ENCODE data around the gene SF3B4.
A peak's percentile ranks its signal among the peaks of the same experiment; 100 is the strongest.

Gene SF3B4

DNA sequence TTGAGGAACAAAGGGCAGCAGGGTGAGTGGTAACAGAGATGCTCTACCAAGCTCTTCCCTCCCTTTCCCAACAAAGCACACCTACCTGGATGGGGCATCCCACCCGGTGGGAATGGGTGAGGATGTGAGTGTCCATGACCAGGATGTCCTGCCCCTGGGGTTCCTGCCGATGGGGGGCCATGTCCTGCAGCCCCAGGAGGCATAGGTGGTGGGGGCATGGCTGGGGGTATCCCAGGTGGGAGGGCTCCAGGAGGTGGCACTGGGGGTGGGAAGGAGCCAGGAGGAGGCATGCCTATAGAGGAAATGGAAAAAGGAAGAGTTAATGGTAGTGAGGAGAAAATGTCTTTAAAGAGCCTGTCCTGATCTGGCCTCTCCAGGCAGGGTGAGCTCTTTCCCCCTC lies 1.9 kb downstream of the SF3B4 start:
- no peak for DNase-seq (ENCODE audit: extremely low read depth, insufficient read length)
- Histone ChIP-seq H3K36me3 (ENCODE audit: control insufficient read depth, insufficient read depth, low read length) (peaks cover 21% of the 10 kb centered on the region), H3K4me3 (replicated peaks; ENCODE audit: low read depth, low read length) (no peak overlapping the region), H3K27me3 (replicated peaks; ENCODE audit: control insufficient read depth, insufficient read depth, low read length) (no peaks in the 10 kb centered on the region)
- TF ChIP-seq, protein P1, sequence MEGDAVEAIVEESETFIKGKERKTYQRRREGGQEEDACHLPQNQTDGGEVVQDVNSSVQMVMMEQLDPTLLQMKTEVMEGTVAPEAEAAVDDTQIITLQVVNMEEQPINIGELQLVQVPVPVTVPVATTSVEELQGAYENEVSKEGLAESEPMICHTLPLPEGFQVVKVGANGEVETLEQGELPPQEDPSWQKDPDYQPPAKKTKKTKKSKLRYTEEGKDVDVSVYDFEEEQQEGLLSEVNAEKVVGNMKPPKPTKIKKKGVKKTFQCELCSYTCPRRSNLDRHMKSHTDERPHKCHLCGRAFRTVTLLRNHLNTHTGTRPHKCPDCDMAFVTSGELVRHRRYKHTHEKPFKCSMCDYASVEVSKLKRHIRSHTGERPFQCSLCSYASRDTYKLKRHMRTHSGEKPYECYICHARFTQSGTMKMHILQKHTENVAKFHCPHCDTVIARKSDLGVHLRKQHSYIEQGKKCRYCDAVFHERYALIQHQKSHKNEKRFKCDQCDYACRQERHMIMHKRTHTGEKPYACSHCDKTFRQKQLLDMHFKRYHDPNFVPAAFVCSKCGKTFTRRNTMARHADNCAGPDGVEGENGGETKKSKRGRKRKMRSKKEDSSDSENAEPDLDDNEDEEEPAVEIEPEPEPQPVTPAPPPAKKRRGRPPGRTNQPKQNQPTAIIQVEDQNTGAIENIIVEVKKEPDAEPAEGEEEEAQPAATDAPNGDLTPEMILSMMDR (IDR thresholded peaks at IDR 0.05; ENCODE audit: insufficient read depth, low read length, poor library complexity, severe bottlenecking) = no peak

DNA sequence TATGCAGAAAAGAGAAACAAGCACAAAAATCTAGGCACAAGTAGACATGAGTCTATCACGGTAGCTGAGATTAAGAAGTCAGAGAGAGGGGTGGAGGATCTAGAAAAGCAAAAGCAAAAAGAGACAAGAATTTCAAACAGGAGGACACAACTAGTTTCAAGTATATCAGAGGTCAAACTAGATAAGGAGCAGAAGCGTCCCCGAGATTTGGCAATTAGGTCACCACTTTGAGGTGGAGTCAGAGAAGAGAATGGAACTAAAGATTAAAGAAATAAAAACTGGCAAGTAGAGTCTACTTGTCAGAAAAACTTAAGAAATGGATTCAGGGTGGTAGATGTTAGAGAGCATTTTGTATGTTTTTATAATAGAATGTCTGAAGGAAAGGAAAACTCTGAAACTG lies 2.3 kb downstream of the SF3B4 start:
- Histone ChIP-seq H3K4me3 (replicated peaks; ENCODE audit: low read depth, low read length) (no peak overlapping the region), H3K36me3 (ENCODE audit: control insufficient read depth, insufficient read depth, low read length) (peaks cover 21% of the 10 kb centered on the region), H3K27me3 (replicated peaks; ENCODE audit: control insufficient read depth, insufficient read depth, low read length) (no peaks in the 10 kb centered on the region)
- no peak for DNase-seq (ENCODE audit: extremely low read depth, insufficient read length)
- TF ChIP-seq, protein P1 (IDR thresholded peaks at IDR 0.05; ENCODE audit: insufficient read depth, low read length, poor library complexity, severe bottlenecking) = no peak

DNA sequence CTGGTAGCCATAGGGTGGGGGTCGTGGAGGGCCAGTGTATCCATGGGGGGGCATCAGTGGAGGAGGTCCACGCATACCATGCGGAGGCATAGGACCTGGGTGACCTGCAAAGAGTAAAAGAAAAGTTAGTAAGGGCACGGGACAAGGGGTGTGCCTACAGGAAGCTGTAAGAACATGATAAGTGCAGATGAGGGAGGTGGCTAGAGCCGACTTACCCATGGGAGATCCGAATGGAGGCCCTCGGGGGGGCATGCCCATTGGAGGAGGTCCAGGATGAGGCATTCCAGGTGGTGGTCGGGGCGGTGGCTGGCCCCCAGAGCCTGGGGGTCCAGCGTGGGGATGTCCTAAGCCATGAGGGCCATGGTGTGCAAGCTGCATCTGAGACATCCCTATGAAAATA lies 4.0 kb downstream of the SF3B4 start:
- H3K36me3 ChIP-seq (ENCODE audit: control insufficient read depth, insufficient read depth, low read length) = peaks cover 21% of the 10 kb centered on the region
- no peak overlapping the region for H3K4me3 ChIP-seq (replicated peaks; ENCODE audit: low read depth, low read length)
- no peaks in the 10 kb centered on the region for H3K27me3 ChIP-seq (replicated peaks; ENCODE audit: control insufficient read depth, insufficient read depth, low read length)
- TF ChIP-seq, protein P1 (IDR thresholded peaks at IDR 0.05; ENCODE audit: insufficient read depth, low read length, poor library complexity, severe bottlenecking) = no peak
- DNase-seq (ENCODE audit: extremely low read depth, insufficient read length) = no peak

DNA sequence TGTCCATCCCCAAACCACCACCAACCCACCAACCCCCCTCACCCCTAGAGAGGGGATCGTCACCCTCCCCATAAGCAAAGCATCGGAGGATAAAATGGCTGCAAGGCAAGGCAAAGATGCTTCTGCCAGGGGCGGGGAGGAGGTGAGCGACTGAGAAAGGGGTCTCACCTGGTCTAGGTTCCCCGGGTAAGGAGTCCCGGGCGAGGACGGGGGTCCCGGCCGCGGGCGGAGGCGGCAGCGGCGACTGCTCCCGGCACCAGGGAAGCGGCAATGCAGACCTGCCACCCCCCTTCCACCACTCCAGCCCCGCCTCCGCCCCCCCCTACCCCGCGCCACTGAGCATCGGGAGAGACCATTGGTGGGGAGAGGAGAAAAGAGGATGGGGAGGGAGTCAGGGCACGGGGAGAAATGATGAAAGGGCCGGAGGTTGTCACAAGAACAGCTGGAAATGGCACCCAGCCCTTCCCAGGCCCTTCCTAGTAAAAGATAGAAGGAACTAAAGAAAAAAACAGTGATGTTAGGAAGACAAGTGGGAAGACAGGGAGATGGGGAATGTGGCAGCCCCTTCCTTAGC lies 9.9 kb downstream of the SF3B4 start, which contains the start of gene SV2A:
Gene SV2A (minus strand): TSS at position 274 of the 574 bp plus-strand sequence. CDS start 4,004 bp downstream, outside the sequence.
- TF ChIP-seq, protein P1 (IDR thresholded peaks at IDR 0.05; ENCODE audit: insufficient read depth, low read length, poor library complexity, severe bottlenecking) = no peak
- no peaks in the 10 kb centered on the region; the same call in 1 of the 2 replicates for H3K36me3 ChIP-seq (ENCODE audit: control insufficient read depth, insufficient read depth, low read length)
- DNase-seq (ENCODE audit: extremely low read depth, insufficient read length) = peak; percentile 42
- H3K27me3 ChIP-seq (replicated peaks; ENCODE audit: control insufficient read depth, insufficient read depth, low read length) = no peaks in the 10 kb centered on the region
- H3K4me3 ChIP-seq (replicated peaks; ENCODE audit: low read depth, low read length) = peak within 1 kb of the TSS; percentile 42

DNA sequence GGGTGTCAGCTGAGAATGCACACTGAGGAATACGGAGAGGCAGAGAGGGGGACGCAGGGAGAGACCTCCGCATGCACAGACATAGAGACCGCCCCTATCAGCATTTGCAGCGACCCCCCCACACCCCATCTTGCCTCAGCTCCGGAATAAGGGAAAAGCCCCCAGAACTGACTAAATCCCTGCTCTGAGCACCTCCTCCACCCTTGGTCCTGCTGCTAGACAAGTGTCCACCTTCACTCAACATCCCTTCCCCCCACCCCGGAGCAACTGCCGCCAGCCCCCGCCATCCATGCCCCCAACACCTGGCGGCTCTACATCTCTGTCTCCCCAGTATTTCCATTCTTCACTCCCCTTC lies 10.7 kb downstream of the SF3B4 start:
- no peak for DNase-seq (ENCODE audit: extremely low read depth, insufficient read length)
- Histone ChIP-seq H3K36me3 (ENCODE audit: control insufficient read depth, insufficient read depth, low read length) (no peaks in the 10 kb centered on the region; the same call in 1 of the 2 replicates), H3K4me3 (replicated peaks; ENCODE audit: low read depth, low read length) (no peak overlapping the region; the same call in 1 of the 2 replicates), H3K27me3 (replicated peaks; ENCODE audit: control insufficient read depth, insufficient read depth, low read length) (no peaks in the 10 kb centered on the region)
- TF ChIP-seq, protein P1 (IDR thresholded peaks at IDR 0.05; ENCODE audit: insufficient read depth, low read length, poor library complexity, severe bottlenecking) = no peak

Data from GM06990 (cell line).